Measurements from ENCODE around the gene KCNC3.

Gene KCNC3

GRCh38 chr19:50273821-50274220 lies 55.4 kb downstream of the KCNC3 start:
- no peaks in the 10 kb centered on the region for H3K9me2 ChIP-seq (replicated peaks; ENCODE audit: control insufficient read depth, low read length)
- no peaks in the 10 kb centered on the region for H3K79me2 ChIP-seq (ENCODE audit: control insufficient read depth, low read length)
- no peak overlapping the region for H3K27ac ChIP-seq (ENCODE audit: low read depth, low read length)
- no peaks in the 10 kb centered on the region for H4K20me1 ChIP-seq (ENCODE audit: control insufficient read depth, insufficient read depth, low read depth, low read length)
- H3K4me2 ChIP-seq (ENCODE audit: low read length): no peak overlapping the region
- H3K36me3 ChIP-seq (ENCODE audit: control insufficient read depth, low read length): no peaks in the 10 kb centered on the region
- H3K4me1 ChIP-seq (ENCODE audit: control insufficient read depth, low read length): peaks cover 4% of the 10 kb centered on the region; the same call in 1 of the 2 replicates
- TF ChIP-seq CTCF (IDR thresholded peaks at IDR 0.05; ENCODE audit: low read depth, low read length, poor library complexity, severe bottlenecking) (no peak), EZH2phosphoT487 (IDR thresholded peaks at IDR 0.05; ENCODE audit: borderline replicate concordance, low read length) (no peak)
- peaks cover 3% of the 10 kb centered on the region; the same call in 1 of the 2 replicates for H3K27me3 ChIP-seq (ENCODE audit: control insufficient read depth, low read length)
- H3K9me3 ChIP-seq (ENCODE audit: control insufficient read depth, insufficient read depth, low read length): no peaks in the 10 kb centered on the region
- no peaks in the 10 kb centered on the region for H3F3A ChIP-seq (ENCODE audit: control insufficient read depth, insufficient read depth)
- H3K4me3 ChIP-seq (ENCODE audit: low read length): no peak overlapping the region

- Histone ChIP-seq H3K9me2 (replicated peaks; ENCODE audit: control insufficient read depth, low read length) (no peaks in the 10 kb centered on the region), H3K36me3 (ENCODE audit: control insufficient read depth, low read length) (no peaks in the 10 kb centered on the region), H3K9me3 (ENCODE audit: control insufficient read depth, insufficient read depth, low read length) (no peaks in the 10 kb centered on the region), H3K27me3 (ENCODE audit: control insufficient read depth, low read length) (peaks cover 13% of the 10 kb centered on the region), H3K27ac (ENCODE audit: low read depth, low read length) (no peak overlapping the region), H4K20me1 (ENCODE audit: control insufficient read depth, insufficient read depth, low read depth, low read length) (no peaks in the 10 kb centered on the region), H3F3A (ENCODE audit: control insufficient read depth, insufficient read depth) (no peaks in the 10 kb centered on the region), H3K4me2 (ENCODE audit: low read length) (no peak overlapping the region), H3K4me3 (ENCODE audit: low read length) (no peak overlapping the region), H3K4me1 (ENCODE audit: control insufficient read depth, low read length) (peaks cover 4% of the 10 kb centered on the region; the same call in 1 of the 2 replicates), H3K79me2 (ENCODE audit: control insufficient read depth, low read length) (no peaks in the 10 kb centered on the region)
- TF ChIP-seq CTCF (IDR thresholded peaks at IDR 0.05; ENCODE audit: low read depth, low read length, poor library complexity, severe bottlenecking) (no peak), EZH2phosphoT487 (IDR thresholded peaks at IDR 0.05; ENCODE audit: borderline replicate concordance, low read length) (no peak)
These were observed 56.8 kb downstream of the KCNC3 start for GRCh38 chr19:50272263-50272897.

GRCh38 chr19:50269653-50270052 lies 59.5 kb downstream of the KCNC3 start:
- Histone ChIP-seq H3K79me2 (ENCODE audit: control insufficient read depth, low read length) (no peaks in the 10 kb centered on the region), H3K27ac (ENCODE audit: low read depth, low read length) (no peak overlapping the region), H3F3A (ENCODE audit: control insufficient read depth, insufficient read depth) (no peaks in the 10 kb centered on the region), H3K36me3 (ENCODE audit: control insufficient read depth, low read length) (no peaks in the 10 kb centered on the region), H4K20me1 (ENCODE audit: control insufficient read depth, insufficient read depth, low read depth, low read length) (no peaks in the 10 kb centered on the region), H3K9me2 (replicated peaks; ENCODE audit: control insufficient read depth, low read length) (no peaks in the 10 kb centered on the region), H3K4me1 (ENCODE audit: control insufficient read depth, low read length) (peaks cover 4% of the 10 kb centered on the region; the same call in 1 of the 2 replicates), H3K27me3 (ENCODE audit: control insufficient read depth, low read length) (peaks cover 13% of the 10 kb centered on the region), H3K9me3 (ENCODE audit: control insufficient read depth, insufficient read depth, low read length) (no peaks in the 10 kb centered on the region), H3K4me2 (ENCODE audit: low read length) (no peak overlapping the region), H3K4me3 (ENCODE audit: low read length) (no peak overlapping the region)
- TF ChIP-seq CTCF (IDR thresholded peaks at IDR 0.05; ENCODE audit: low read depth, low read length, poor library complexity, severe bottlenecking): no peak
- TF ChIP-seq EZH2phosphoT487 (IDR thresholded peaks at IDR 0.05; ENCODE audit: borderline replicate concordance, low read length): no peak

All from DOHH2 (cell line).